GM19455 (cell line): Measurements from ENCODE around the gene FILIP1L.
A peak's percentile ranks its signal among the peaks of the same experiment; 100 is the strongest.
"Not testable (repeated sequence)": the region's sequence is repeated elsewhere in the genome, so short reads cannot be mapped to it uniquely, and the experiment has no call there.

Experiments used
- ATAC-seq: cut with Tn5 transposase; IDR thresholded peaks from one replicate; pipeline ENCODE4 v1.9.1; 2021; ENCODE audit not compliant: unreplicated experiment

Gene FILIP1L

DNA sequence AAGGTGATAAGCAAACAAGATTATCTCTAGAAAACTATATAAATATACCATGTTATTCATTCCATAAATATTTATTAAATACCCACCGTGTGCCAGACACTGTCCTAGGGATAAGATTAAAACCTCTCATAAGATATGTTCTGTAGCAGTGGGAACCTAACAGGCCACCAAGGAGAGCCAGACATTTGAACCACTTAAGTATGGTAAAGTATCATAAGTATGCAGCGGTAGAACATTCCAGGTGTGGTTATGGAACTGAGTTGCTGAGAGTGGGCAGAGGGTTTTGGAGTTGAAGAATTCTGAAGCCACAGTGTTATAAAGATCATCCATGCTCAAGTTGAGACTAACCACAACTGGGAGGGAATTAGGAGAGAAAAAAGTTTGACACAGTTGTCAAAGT is 14.7 kb downstream of the FILIP1L start:
- no peak for ATAC-seq

DNA sequence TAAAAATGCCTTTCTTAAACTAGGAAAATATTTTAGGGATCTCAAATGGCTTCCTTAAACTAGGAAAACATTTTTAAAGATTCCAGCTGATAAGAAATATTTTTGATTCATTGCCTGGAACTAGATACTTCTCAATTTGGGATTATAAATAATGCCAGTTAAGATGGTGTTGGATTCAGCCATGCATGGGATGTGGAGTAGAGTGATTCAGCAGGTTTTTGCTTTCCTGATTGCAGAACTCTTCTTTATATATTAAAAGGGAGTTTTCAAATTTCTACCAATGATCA is 15.6 kb downstream of the FILIP1L start:
- no peak for ATAC-seq

DNA sequence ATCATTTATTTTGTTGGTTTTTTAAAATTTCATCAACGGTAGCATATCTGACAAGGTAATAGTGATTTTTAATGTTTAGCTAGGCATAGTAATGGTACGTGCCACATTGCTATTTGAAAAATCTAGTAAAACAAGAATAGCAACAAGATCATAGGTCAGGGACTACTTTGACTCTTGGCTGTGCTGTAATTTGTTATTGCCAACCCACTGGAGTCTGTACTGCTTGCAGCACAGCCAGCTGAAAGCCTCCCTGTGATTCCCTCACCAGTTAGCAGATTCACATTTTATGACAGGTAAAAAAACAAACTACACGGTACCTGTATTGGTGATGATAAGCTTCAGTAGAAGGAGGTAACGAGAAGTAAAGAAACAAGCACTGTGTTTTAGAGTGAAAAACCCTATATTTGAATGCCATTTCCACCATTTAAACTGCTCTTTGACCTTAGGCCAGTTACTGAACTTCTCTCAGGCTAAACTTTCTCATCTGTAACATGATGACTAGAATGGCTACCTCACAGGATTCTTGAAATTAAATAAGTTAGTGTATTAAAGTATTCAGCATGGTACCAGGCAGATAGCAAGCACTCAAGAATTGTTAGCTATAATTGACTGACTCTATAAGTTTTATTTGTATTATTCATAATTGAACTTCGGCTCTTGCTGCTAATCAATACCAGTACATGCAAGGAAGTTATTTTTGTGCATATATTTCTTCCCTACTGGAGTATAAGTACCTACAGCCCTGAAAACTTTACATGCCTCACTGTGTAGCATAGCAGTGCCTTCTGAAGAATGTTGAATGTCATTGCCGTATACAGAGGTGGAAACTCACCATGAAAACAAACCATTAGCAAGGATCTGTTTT is 16.1 kb downstream of the FILIP1L start:
- ATAC-seq = no peak

DNA sequence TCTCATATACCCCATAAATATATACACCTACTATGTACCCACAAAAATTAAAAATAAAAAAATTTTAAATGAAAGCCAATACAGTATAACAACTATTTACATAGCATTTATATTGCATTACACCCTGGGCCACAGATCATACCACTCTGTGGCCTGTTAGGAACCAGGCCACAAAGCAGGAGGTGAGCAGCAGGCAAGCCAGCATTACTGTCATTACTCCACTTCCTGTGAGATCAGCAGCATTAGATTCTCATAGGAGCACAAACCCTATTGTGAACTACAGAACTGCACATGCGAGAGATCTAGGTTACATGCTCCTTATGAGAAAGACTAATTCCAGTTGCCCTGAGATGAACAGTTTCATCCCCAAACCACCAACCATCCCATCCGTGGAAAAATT is 17.4 kb downstream of the FILIP1L start:
- no peak for ATAC-seq

DNA sequence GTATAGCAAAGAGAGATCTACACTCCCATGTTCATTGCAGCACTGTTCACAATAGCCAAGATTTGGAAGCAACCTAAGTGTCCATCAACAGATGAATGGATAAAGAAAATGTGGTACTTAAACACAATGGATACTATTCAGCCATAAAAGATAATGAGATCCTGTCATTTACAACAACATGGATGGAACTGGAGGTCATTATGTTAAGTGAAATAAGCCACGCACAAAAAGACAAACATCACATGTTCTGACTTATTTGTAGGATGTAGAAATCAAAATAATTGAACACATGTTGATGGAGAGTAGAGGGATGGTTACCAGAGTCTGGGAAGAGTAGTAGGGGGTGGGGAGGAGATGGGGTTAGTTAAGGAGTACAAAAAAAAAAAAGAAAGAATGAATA is 18.0 kb downstream of the FILIP1L start:
- not testable (repeated sequence) for ATAC-seq

GRCh38 chr3:100093831-100094230 is 20.5 kb downstream of the FILIP1L start:
- no peak for ATAC-seq

GRCh38 chr3:100090669-100091005 is 23.7 kb downstream of the FILIP1L start:
- ATAC-seq = no peak

GRCh38 chr3:100089812-100090668 is 24.3 kb downstream of the FILIP1L start:
- ATAC-seq = peak; percentile 67

GRCh38 chr3:100088735-100089368 is 25.4 kb downstream of the FILIP1L start:
- ATAC-seq = no peak

DNA sequence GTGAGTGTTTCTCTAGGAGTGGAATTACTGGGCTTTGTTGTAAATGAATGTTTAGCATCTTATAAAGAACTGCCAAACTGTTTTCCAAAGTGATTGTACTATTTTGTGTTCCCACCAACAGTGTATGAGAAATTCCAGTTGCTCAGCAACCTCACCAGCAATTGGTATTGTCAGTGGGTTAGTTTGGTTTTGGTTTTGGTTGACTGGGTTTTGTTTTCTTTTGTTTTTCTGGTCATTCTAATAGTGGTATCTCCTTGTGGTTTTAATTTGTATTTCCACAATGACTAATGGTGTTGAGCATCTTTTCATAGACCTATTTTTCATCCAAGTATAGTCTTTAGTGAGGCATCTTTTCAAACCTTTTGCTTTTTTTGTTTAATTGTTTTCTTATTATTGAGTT is 27.1 kb downstream of the FILIP1L start:
- ATAC-seq = peak; percentile 95

- no peak for ATAC-seq
Measured at GRCh38 chr3:100086401-100086800, 27.9 kb downstream of the FILIP1L start.

DNA sequence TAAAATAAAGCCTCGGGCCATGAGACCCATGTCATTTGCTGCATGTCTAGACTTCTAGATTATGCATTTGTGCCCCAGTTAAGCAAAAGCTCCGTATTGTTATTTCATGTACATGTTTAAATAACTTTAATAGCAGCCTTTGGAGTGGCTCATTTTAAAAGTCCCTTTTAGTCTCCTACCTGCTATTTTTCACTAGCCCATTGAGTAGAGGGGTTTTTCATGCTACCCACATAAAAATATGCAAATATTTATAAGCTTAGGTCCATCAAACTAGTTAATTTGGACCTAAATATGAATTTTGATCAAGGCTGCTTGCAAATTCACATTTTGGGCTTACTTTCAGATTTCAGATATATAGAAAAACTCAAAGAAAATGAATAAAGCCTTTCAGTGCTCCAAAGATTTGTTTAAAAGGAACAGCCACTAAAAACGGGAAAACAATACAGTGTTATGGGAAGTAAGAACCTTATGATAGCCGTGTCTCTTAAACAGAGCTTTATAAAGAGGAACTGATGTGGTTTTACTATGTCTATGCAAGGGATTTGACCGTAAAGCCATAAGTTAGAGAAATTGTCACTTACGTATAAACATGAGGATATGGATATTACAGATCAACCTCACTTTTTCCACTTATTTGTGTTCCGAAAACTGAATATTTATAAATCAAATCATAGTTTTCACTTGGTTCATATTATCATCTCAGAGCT is 30.0 kb downstream of the FILIP1L start:
- ATAC-seq = no peak

- ATAC-seq = no peak
Measured at GRCh38 chr3:100083209-100083608, 31.1 kb downstream of the FILIP1L start.

GRCh38 chr3:100082714-100083113 is 31.6 kb downstream of the FILIP1L start:
- no peak for ATAC-seq

DNA sequence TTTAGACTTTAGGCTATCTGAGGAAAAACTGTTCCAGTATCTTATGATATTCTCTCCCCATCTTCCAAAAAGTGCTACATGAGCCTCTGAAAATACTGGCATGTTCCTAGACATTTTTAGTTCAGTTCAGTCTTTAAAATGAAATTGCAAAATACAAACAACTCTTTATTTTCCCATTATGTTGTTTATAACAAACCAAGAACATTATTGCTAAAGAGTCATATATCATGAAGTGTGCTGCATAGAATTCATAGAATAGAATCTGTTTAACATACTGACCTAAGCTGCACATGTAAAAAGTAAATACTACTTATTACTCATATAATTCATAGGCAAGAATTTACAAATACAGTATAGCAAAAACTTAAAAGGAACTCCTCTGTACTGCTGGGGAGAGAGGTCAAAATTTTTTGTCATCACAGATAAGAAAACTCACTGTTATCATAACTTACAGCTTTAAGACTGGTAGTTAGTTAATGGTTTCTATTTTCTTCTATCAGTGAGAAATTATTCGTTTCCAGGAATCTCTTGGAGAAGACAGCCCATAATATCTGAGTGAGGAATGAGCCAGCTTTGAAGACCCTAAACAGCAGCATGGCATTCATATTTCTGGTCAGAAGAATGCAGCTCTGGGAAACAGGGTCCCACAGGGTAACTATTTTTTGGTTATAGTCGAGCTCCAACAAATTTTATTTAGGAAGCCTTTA is 32.2 kb downstream of the FILIP1L start:
- ATAC-seq = no peak

GRCh38 chr3:100081311-100081710 is 33.0 kb downstream of the FILIP1L start:
- ATAC-seq = no peak

GRCh38 chr3:100080573-100080972 is 33.7 kb downstream of the FILIP1L start:
- ATAC-seq = no peak

- no peak for ATAC-seq
Measured at GRCh38 chr3:100079328-100079727, 35.0 kb downstream of the FILIP1L start.

GRCh38 chr3:100076731-100077529 is 37.4 kb downstream of the FILIP1L start:
- no peak for ATAC-seq
